Kidney tubule cell (primary cell): ENCODE measurements around the gene POU3F3.

Experiments
- DNase-seq: peaks from one replicate; pipeline ENCODE4 v3.0.0-alpha.2; 2018; ENCODE audit warnings: low spot score

The POU3F3 gene

DNA sequence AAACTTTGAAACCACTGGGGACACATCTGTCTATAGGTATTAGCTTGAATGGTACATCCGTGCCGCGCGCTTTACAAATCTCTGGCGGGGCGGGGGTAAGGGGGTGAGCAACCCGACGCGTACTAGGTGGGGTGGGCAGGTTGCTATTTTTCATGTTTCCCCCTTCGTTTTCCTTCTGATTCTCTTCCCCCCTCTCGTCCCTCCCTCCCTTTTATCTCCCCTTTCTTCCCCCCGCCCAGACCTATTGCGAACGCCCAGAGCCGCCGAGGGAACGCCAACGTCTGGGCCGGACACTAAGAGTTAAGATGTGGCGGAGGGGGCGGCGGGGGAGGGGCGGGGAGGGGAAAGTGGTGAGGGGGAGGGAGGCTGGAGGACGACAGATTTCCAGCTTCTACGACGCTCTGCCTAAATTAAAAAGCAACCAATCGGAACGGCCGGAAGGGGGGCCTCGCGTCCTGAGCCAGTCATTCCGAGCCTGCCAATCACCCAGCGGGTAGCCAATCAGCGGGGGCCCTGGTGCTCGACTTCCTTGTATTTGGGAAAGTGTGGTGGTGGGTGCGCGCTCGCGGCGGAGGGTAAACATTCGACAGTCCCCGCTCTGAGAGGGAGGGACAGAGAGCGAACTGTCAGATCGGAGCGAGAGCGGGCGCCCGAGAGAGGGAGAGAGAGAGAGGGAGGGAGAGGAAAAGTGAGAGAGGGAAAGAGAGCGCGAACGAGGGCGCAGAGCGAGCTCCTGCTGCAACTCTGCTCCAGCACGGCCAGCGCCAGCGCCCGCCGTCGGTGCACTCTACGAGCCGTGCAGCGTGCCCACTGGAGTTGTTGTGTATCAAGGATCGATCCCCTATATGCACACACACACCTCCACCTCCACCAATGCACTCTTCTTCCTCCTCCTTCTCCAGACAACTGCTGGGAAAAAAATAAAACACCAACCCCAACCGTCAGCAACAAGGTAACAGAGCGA lies at the start of gene POU3F3:
TSS of gene POU3F3 (plus strand) at position 582 of the 964 bp plus-strand sequence. CDS start 1,396 bp downstream, outside the sequence.
- DNase-seq = peak; percentile 99

DNA sequence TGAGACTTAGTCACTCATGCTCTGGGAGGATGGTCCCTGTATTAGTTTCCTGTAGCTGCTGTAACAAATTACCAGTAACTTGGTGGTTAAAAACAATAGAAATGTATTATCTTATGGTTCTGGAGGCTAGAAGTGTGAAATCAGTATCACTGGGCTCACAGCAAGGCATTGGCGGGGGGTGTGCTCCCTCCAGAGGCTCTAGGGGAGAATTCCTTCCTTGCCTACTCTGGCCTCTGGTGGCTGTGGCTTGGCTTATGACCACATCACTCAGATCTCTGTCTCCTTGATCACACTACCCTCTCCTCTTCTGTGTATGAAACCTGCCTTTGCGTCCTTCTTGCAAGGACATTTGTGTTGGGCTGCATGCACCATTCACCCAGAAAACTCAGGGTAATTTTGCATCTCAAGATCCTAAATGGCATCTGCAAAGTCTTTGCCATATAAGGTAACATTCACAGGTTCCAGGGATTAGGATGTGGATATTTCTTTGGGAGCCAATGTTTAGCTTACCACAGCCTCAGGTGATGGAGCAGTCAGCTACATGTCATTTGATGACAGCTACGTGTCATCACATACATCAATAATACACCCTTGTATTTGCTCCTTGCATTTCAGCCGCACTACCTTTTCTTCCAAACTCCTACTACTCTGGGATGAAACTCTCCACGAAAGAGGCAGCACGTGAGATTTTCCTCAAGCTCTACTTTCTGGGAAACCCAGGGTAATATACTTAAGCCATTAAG lies 49.6 kb upstream of the POU3F3 start:
- no peak for DNase-seq

DNA sequence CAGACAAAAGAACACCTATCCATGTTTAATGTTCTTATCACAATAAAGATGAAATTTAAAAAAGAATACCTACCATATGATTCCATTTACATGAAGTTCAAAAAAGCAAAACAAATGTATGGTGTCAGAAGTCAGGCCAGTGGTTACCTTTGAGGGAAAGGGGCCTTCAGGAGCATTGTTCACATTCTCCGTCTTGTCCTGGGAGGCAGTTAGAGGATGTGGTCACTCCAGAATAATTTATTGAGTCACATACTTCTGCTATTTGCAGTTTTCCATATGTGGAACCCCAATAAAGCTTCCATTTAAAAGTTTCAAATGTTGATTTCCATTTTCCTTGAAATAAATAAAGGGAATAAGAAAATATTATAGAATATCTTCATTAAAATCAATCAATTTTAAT lies 41.6 kb upstream of the POU3F3 start:
- peak; percentile 82 for DNase-seq

DNA sequence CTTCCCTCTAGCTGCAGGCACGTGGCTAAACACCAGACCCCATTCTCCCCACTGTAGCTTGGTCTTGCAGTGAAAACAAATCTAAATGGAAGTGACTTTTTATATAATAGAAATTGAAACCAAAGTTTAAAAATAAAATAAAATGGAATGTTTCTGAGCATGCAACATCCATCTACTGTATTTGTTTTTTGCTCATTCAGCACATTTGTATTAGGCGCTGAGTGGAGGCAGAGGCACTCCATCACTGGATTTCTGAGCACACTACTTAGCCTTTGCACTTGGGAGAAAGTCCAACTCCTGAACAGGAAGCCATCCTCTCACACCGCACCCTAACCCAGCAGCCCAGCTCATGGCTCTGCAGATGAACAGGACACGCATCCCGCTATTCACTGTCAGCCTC lies 37.8 kb upstream of the POU3F3 start:
- DNase-seq = no peak

DNA sequence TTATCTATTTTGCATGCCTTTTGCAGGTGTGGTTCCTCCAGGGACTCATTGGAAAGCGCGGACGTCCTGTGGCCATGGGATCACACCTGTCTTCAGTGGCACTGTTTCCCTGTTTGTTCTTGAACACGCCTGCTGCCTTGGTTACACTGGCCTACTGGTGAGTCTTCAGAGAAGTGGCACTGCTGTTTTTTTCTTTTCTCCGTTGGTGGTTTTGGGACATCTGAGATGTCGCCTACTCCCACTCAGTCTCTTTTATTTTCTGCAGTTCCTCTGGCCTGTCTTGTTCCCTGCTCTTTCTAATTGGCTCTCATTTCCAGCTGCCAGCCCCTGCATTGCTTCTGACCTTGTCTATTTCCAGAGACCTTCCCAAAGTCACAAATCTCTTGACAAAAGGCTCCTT lies 35.7 kb upstream of the POU3F3 start:
- no peak for DNase-seq

DNA sequence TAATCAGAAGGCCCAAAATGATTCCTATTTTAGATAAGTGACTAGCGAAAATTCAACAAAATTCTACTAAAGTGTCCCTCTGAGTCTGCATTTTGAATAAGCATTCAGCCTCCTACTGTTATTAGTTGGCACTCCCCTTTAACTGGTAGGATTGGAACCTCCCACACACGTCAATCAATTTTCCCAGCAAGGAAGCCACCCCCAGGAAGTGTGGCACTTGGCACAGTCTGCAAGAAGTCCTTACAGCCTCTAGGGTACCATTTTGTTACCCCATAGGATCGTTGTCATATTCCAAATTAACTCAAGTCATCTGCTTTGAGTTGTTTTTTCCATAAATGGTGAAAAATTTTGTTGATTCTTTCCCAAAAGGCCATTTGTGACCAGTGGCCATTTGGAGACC lies 33.8 kb upstream of the POU3F3 start:
- no peak for DNase-seq

DNA sequence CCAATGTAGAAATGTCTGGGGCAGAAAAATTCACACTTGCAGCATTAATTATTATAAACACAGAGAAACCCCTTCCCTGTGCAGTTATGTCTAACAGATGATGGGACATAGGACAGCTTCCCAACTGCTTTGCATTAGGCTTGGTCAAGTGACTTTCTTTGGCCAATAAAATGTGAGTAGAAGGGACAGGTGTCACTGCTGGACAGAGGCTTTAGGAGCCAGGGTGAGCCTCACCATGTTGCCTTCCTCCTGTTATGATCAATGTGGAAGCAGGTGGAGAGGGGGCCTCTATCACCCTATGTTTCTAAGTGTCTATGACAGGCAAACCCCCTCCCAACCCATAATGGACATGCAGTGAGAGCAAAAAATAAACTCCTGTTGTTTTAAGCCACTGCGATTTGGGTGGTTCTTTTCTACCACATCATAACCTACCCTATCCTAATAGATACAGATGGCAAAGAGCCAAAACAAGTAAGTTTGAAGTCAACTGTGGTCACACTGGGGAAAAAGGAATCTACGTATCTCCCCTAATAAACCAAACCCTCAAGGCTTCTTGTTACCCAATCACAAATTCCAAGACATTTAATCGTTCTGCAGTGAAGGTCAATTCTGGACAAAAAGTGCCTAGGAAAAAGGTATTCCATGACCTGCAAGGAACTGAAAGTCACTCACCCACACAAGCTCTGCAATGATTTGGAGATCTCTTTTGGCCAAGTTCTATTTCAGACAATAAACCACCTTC lies 28.6 kb upstream of the POU3F3 start:
- peak; percentile 7 for DNase-seq

DNA sequence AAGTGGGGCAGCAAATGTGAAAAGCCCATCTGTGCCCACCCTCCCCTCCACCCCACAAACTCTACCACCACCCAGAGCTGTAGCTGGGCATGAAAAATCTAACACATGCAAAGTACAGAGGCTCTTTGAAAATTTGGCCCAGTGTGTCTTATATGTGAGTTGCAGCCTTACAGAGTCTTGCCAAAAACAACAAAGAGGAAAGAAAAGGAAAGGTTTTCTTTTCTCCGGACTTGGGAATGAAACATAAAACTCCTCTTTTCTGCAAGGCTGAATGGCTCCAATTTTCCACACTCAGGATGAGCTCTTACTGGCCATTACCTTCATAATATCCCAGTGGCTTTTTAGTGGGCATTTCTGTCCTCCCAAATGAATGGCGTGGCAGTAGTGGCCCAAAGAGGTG lies 27.9 kb upstream of the POU3F3 start:
- DNase-seq = no peak

DNA sequence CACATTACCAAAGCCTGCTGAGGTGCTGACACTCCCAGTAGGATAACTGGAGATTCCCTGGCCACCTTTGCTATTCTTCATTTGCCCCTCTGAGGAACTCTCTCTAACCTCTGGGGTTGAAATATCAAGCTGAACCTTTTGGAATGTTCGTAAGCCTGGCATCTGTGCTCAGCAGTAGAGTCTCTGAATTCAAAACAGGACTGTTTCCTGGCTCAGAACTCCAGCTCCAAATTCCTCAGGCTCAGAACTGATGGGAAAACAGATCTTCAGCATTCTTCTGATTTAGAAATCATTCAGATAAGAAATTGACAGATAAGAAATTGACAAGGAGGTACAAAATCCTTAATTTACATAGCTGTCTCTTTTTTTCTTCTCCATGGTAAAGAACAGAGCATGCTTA lies 22.2 kb upstream of the POU3F3 start:
- no peak for DNase-seq

DNA sequence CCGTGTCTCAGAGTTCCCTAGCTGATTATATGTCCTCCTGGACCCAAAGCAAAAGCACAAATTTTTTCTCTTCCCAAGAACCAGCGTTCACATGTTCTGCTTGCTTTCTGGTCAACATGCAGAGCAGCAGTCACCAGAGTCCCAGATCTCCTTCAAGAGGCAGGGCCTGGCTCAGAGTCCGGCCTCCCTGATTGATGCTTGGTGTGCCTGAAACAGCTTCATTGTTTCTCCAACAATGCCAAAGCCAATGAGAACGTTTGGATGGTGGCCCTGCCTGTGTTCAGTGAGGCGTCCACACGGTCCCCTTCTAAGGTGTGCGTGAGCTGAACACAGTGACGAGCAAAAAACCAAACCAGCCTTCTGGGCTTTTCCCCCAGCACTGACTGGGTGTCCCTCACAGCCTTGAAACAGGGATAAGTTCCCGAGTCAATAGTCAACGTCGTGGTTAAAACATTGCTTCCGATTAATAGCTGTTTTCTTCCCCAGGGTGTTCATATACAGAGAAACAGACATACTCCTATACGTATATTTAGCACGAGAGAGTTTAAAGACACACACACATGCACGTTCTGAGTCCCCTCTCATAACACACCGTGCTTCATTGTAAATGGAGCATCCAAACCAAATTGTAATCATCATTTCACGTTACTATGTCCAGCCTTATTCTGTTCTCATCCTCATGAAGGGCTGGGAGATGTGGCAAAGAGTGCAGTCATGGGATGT lies 19.3 kb upstream of the POU3F3 start:
- peak; percentile 41 for DNase-seq

DNA sequence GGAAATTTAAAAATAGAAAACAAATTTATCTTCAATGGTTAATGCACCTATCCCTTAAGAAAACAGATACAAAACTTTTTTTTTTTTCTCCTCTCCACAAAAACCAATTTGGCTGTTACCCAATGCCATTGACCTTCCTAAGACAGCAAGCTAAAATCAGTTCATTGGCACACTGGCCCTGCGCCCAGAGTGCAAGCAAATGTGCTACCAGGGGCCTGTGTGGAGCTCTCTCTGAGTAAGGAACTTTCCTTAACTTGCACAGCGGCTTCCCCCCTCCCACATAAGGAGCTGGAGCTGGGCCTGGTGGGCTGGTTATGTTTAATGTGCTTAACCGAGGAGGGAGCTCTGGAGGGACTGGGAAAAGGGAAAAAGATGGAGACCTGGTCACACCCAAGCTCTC lies 17.6 kb upstream of the POU3F3 start:
- no peak for DNase-seq

DNA sequence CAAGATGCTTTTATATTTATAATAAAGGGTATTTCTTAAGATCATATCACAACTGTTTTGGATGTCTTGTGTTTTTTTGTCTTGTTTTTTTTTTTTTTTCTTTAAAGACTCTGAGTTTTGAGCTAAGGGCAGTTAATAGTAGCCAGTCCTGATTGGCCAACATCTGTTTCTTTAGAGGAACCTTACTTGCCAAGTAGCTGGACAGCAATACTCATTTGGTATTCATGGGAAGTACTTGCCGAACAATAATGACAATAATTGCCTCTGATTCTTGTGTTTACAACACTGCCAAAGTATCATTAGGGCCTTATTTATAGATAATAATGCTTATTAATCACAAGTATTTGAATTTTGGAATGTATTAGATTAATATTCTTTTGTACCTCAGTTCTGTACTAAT lies 17.1 kb upstream of the POU3F3 start:
- no peak for DNase-seq

DNA sequence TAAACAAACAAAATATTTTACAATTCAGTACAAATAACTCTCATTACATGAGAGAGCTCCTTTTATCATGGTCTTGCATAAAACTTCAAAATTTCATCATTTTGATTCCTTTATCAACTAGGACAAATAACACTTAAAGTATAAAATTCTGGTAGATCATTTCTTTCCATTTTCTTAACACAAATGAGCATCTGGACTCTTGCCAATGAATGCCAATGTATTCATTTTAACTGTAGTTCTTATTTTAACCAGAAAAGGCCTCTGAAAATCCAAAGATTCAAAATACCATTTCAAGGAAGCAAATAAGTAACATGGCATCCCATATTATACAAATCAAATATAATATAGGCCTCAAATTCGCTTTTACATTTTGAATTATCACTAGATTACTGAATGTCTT lies 13.8 kb upstream of the POU3F3 start:
- DNase-seq = no peak

DNA sequence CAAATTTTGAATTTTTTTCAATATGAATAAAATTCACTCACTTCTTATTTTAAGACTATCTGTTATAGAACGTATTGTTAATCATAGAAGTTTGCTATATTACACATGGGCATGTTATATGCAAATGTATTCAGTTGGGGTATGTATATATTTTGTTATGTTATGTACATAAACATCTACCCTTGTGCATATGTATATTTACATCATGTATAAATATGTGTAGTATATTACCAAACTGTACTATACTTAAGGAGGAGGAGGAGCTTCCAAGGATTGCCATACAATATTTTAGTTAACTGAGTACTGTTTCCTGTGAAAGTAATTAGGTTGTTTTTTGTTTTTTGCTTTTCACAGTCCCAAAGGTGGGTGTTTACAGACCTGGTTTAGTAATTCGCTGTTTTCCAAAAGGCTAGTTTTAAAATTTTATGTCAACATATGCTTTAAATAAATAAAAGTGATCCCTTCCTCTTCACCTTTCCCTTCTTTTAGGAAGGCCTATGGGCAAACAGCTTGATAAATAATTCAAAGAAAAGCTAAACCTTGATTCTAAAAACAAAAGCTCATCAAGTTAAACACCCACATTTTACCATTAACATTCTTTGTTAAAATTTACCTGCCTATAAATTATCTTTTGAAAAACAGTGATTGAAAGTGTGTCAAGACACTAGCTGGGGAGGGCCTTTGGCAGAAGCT lies 12.9 kb upstream of the POU3F3 start:
- DNase-seq = no peak

DNA sequence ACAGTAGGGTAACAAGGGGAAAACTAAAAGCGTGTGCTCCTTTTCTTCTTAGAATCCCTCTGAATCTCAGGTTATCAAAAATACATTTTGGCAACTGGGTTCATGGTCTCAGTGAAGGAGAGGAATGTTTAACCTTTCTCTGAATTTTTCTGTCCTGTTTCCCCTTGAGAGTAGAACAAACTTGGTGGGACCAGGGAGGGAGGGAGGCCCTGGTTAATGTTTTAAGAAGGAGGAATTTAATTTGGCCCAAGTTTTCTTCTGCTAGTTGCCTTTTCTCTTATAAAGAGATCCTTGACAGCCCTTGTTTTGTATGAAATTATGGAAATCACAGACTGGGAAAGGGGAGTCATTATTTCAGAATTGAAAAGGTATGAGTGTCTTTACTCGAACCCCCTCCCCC lies 12.2 kb upstream of the POU3F3 start:
- peak; percentile 39 for DNase-seq

DNA sequence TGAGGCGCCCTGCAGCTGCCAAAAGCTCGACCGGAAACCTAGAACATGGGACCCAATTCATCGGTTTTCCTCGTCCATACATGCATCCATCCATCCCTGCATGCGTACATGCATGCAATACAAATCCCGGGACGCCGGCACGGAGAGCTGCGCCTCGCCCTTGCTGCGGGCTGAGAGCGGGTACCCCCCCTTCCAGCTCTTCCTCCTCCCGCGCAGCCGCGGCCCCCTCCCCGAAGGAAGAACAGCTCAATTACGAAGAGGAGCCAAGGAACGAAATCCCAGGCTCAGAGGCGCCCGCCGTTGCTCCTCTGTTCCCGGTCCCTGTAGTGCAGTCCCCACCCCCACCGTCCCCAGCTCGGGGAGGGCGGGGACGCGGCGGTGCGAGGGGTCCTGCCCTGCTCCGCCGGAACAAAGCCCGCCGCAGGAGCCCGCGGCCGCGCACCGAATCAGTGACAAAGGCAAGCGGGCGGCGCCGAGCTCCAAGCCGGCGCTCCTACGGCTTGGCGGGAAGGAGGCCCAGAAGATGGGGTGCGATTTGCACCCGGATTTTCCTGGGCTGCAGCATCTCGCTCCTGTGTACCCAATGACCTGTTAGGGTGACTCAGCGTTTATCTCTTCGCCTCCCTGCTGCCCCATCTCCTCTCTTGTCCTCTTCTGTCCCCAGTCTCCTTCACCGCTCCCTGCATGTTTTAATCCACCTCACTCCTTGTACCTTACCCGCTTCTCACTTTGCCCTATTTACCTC lies 8.9 kb upstream of the POU3F3 start:
- DNase-seq = peak; percentile 63

DNA sequence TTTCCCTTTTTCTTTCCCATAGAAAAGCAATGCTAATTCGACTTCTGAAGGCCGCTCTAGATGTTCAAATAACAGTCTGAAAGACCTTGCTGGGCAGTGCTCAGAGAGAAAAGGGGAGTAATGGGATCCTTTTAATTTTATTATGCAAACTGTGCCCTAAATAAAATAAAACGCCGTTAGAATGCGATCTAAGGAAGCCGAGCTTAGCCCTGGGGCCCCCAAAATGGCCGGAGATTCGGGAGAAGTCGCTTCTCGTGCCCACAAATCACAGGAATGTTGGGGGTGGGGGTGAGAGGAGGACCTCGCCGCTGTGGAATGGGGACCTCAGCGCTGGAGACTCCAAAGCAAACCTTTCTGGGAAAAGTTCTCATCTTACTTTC lies 8.4 kb upstream of the POU3F3 start:
- DNase-seq = peak; percentile 54

DNA sequence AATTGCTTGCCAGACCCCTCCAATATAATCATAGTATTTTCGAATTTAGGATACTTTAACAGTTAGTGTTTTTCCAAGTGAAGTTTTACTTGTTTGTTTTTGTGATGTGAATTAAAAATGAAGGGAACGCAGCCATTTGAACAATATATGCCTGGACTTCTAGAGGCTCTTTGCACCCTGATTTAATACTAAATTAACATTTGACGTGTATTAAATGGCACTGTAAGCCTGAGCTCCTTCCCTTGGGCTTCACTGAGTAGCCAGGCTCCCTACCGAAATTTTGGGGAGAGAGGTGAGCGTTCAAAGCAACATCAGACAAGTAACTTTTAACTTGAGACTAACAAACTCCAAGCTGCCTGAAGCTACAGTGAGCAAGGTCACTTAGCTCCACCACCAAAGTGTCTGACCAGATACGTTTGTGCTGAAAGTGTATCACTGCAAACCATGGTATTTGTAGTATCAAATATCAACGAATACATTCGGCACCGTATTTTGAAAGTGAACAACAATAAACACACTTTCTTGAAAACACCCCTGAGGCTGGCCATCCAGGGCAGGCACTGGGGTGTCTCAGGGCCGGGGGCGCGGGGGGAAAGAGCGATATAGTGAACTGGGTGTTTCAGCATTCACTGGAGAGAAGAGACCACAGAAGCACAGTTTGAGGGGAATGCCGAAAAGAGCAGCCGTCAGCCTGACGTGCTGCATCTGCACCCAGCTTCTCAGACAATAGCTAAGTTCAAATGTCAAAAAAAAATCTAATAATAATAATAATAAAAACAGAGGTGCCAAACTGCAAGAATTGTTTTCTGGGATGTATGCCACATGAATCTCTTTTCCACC lies 7.7 kb upstream of the POU3F3 start:
- peak; percentile 46 for DNase-seq

DNA sequence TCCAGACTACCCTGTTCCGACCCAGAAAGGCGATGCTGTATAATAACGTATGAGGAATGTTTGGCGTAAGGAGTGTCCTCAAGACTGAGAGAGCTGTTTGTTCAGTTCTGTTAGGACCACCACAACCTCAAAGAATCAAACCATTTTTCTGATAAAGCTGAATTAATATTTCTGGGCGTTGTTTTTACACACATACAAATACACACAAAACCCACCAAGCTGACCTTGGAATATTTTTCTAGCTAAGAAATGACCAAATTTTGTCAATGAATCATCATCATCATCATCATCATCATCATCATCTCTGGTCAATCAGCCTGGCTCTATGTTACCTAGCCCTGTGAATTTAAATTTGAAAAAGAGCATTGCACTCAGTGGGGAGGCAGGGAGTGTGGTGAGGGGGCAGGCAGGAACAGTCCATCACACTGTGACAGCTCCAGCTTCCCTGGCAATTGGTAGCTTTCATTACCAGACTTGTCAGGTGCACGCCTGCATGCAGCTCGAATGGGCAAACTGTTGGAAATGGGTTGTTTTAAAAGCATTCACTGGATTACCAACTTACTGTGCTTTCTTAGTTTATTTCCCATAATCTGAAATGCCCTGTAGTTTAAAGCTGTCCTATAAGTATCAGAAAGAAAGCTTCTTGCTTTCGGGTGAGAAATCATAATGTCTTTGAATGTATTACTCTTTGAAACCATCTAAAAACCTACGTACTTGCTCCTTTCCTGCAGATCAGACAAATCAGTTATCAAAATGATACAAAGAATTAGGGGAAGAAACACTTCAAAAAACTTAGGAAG lies 6.9 kb upstream of the POU3F3 start:
- DNase-seq = peak; percentile 60
